K562 (cell line): ENCODE measurements around the gene FZD1. TPM values are rescaled to one million over a fixed set of nuclear protein-coding genes. Genes with fewer than 3 reads are reported as not detected.

ENCODE experiments used
- ATAC-seq: fragments of 200-7000 bp; cut with Tn5 transposase; 3 replicates; pipeline ENCODE4 v1.9.1; 2020; ENCODE audit warnings: moderate library complexity
- BruUV-seq: library from RNA; stranded (reverse); fragments of 400-500 nt; replicated peaks from 2 replicates; lab custom pipeline; 2021; lab: Mats Ljungman, UMichigan
- CTCF ChIA-PET: fragments of 300-600 bp; formaldehyde crosslinking; extraction: SDS; loops from one replicate; lab custom pipeline; 2021; ENCODE audit warnings: low intra/inter-chr PET ratio; lab: Yijun Ruan, JAX
- POLR2A ChIA-PET: fragments of 300-600, 350-650 bp; sonication (Branson Sonifier 250); formaldehyde crosslinking; extraction: SDS; loops from one replicate; lab custom pipeline; 2021; ENCODE audit warnings: antibody characterized with exemption, inconsistent platforms; lab: Yijun Ruan, JAX
- DNase-seq, 4 experiments: peaks; one replicate each; pipeline versions ENCODE4 v3.0.0 to v3.0.0-alpha.2; 2011 to 2018; ENCODE audit warnings: low spot score in 3 of 4, mixed read lengths in 3 of 4; ENCODE audit errors: extremely low read depth in 1 of 4
- FAIRE-seq: peaks from 2 replicates; lab custom pipeline; 2011; peaks lifted over from hg19 to GRCh38; lab: Jason Lieb, UNC
- H2AFZ ChIP-seq: 2 replicates; pipeline ENCODE4 v1.6.0; 2011; ENCODE audit warnings: low read depth, low read length, control low read depth, inconsistent platforms
- H3K27ac ChIP-seq: fragments of 200-600 bp; 3 replicates; pipeline ENCODE4 v1.8.0; 2011; ENCODE audit warnings: low read depth, mild to moderate bottlenecking, control low read depth, inconsistent platforms, low read length, moderate library complexity, mixed read lengths; ENCODE audit errors: extremely low read depth
- H3K27me3 ChIP-seq, 2 experiments: fragments of 300-600 bp in 1 of 2; 2 replicates in 1 of 2; 3 replicates in 1 of 2; pipeline versions ENCODE4 v1.6.0 to v1.8.0; 2011; ENCODE audit warnings: inconsistent platforms in 2 of 2, low read length in 2 of 2, mild to moderate bottlenecking in 1 of 2, mixed read lengths in 1 of 2, moderate library complexity in 1 of 2; ENCODE audit not compliant: control insufficient read depth in 2 of 2, insufficient read depth in 2 of 2
- H3K36me3 ChIP-seq: fragments of 300-600 bp; 3 replicates; pipeline ENCODE4 v1.8.0; 2011; ENCODE audit warnings: mild to moderate bottlenecking, low read length, inconsistent platforms; ENCODE audit not compliant: control insufficient read depth, insufficient read depth
- H3K4me1 ChIP-seq, 2 experiments: fragments of 200-600 bp in 1 of 2; replicated peaks in 1 of 2; 2 replicates in 1 of 2; 3 replicates in 1 of 2; pipeline versions ENCODE4 v1.5.1 to v1.8.0; 2011; ENCODE audit warnings: inconsistent platforms in 2 of 2, low read length in 2 of 2, mild to moderate bottlenecking in 1 of 2, mixed read lengths in 1 of 2, moderate library complexity in 1 of 2; ENCODE audit not compliant: control insufficient read depth in 2 of 2, insufficient read depth in 2 of 2
- H3K4me2 ChIP-seq: 2 replicates; pipeline ENCODE4 v1.6.1; 2011; ENCODE audit warnings: low read length, control low read depth, inconsistent platforms, mixed read lengths; ENCODE audit not compliant: insufficient read depth
- H3K4me3 ChIP-seq: fragments of 200-600 bp; sonication (generic), shearing (Covaris generic); 2 replicates; pipeline ENCODE4 v1.5.1; 2016; ENCODE audit warnings: control low read depth, inconsistent platforms
- H3K79me2 ChIP-seq: fragments of 200-600 bp; 3 replicates; pipeline ENCODE4 v1.8.0; 2011; ENCODE audit warnings: low read length, inconsistent platforms; ENCODE audit not compliant: control insufficient read depth, insufficient read depth
- H3K9ac ChIP-seq, 2 experiments: 2 replicates each; pipeline versions ENCODE4 v1.6.0 to v1.6.1; 2011; ENCODE audit warnings: low read depth in 2 of 2, low read length in 2 of 2, control low read depth in 1 of 2, inconsistent platforms in 1 of 2, mild to moderate bottlenecking in 1 of 2, mixed read lengths in 1 of 2; ENCODE audit not compliant: insufficient read depth in 1 of 2
- H3K9me1 ChIP-seq: one replicate; pipeline ENCODE4 v1.6.0; 2011; ENCODE audit warnings: inconsistent platforms, mild to moderate bottlenecking, low read length, moderate library complexity; ENCODE audit not compliant: control insufficient read depth, insufficient read depth
- H3K9me3 ChIP-seq: replicated peaks from 2 replicates; pipeline ENCODE4 v1.5.1; 2011; ENCODE audit warnings: low read depth, low read length, inconsistent platforms; ENCODE audit not compliant: control insufficient read depth, insufficient read depth
- H4K20me1 ChIP-seq: replicated peaks from 2 replicates; pipeline ENCODE4 v1.6.1; 2011; ENCODE audit warnings: low read length, inconsistent platforms, mixed read lengths; ENCODE audit not compliant: control insufficient read depth, insufficient read depth
- ESRRA ChIP-seq: fragments of 450-650 bp; IDR thresholded peaks from 2 replicates; pipeline ENCODE4 v1.6.1; 2014; ENCODE audit warnings: low read depth, mild to moderate bottlenecking, moderate library complexity, borderline replicate concordance
- ESRRB ChIP-seq: fragments of 250-450 bp; sonication (Bioruptor Pico); IDR thresholded peaks from 2 replicates; pipeline ENCODE4 v1.5.0; 2020; ENCODE audit warnings: mild to moderate bottlenecking, moderate library complexity, borderline replicate concordance
- FOXM1 ChIP-seq, 2 experiments: fragments of 450-650 bp in 1 of 2; sonication (generic) in 1 of 2; formaldehyde crosslinking in 1 of 2; IDR thresholded peaks; 2 replicates each; pipeline versions ENCODE4 v1.6.1 to v1.9.0; 2017 to 2022; ENCODE audit warnings: low read depth in 2 of 2, mild to moderate bottlenecking in 2 of 2, missing genetic modification reagents in 1 of 2, moderate library complexity in 1 of 2
- KLF10 ChIP-seq: fragments of 250-450 bp; sonication (Bioruptor Pico); IDR thresholded peaks from 2 replicates; pipeline ENCODE4 v1.6.1; 2021; ENCODE audit warnings: matching md5 sums
- PHB ChIP-seq: fragments of 250-450 bp; sonication (Bioruptor Pico); IDR thresholded peaks from 2 replicates; pipeline ENCODE4 v1.5.0; 2021
- PHTF2 ChIP-seq: fragments of 250-450 bp; sonication (Bioruptor Pico); IDR thresholded peaks from 2 replicates; pipeline ENCODE4 v1.5.0; 2021; ENCODE audit warnings: mild to moderate bottlenecking
- RB1 ChIP-seq: fragments of 450-650 bp; IDR thresholded peaks from 2 replicates; pipeline ENCODE4 v1.6.1; 2017; ENCODE audit warnings: low read depth, mild to moderate bottlenecking
- RREB1 ChIP-seq: fragments of 250-450 bp; sonication (Bioruptor Pico); IDR thresholded peaks from 2 replicates; pipeline ENCODE4 v1.4.0; 2020
- ZNF274 ChIP-seq: IDR thresholded peaks from 2 replicates; pipeline ENCODE4 v1.6.1; 2011; ENCODE audit warnings: low read depth, mild to moderate bottlenecking, low read length, moderate library complexity, borderline replicate concordance
- WGBS: fragments of 100-300 bp; shearing (Covaris generic); methylation state at CpG from one replicate; pipeline ENCODE4 v1.1.6; 2016; ENCODE audit warnings: low coverage, mixed read lengths; ENCODE audit not compliant: insufficient coverage; ENCODE audit errors: missing lambda C conversion rate; 5-methylcytosine and 5-hydroxymethylcytosine counted together
- in situ Hi-C: fragments of 300-500 bp; cut with MboI; formaldehyde crosslinking; loops from 4 replicates; pipeline ENCODE4 v1.15.0; 2018; ENCODE audit warnings: inconsistent platforms, mixed read lengths
- intact Hi-C: fragments of 100-400 bp; cut with micrococcal nuclease; formaldehyde crosslinking; loops from 2 replicates; pipeline ENCODE4 v1.14.2; 2022
- polyA plus RNA-seq, 8 experiments: library from polyadenylated mRNA; depleted of rRNA in 4 of 8; stranded (reverse) in 5 of 8; unstranded in 3 of 8; fragments of >200 nt; fragmentation: Nextera tagmentation in 2 of 8; fragmentation: Illumina TruSeq in 1 of 8; extraction: Ambion mirVana in 2 of 8; extraction: Trizol in 1 of 8; gene quantifications; 2 replicates each; pipeline versions ENCODE4 v1.2.1 to v1.2.3, GENCODE V29; 2011 to 2014; ENCODE audit warnings: inconsistent platforms in 1 of 8, missing spikeins in 1 of 8
- total RNA-seq, 7 experiments: library from RNA; depleted of rRNA in 6 of 7; stranded (reverse); fragments of >200 nt in 6 of 7; fragmentation: Illumina TruSeq in 2 of 7; extraction: Trizol in 2 of 7; gene quantifications; 2 replicates each; pipeline versions ENCODE4 v1.2.1 to v1.2.3, GENCODE V29; 2011 to 2021; ENCODE audit warnings: low replicate concordance in 1 of 7

FZD1 gene
- total and polyA plus RNA-seq, 9 of the 15 experiments (the other 6 are each of a cell fraction or from before 2014, with no cell fraction given), result 0.25 to 5.1 (median 1.8) TPM

- ChIA-PET POLR2A (no interaction called here), CTCF (no interaction called here)
- Histone ChIP-seq H3K27ac (no peak overlapping the region), H3K27me3 (peaks cover 3 to 9% of the 10 kb centered on the region in 2 experiments; a peak in 2 of 5 replicates), H3K36me3 (no peaks in the 10 kb centered on the region), H3K9me1 (no peaks in the 10 kb centered on the region)
- DNase-seq (no peak), FAIRE-seq (no peak)
- no TSS peak for BruUV-seq
- TF ChIP-seq PHTF2 (CRISPR knock-in tag), result no peak
- TF ChIP-seq, all 486 proteins: peak for 0
- intact Hi-C loops, result no loop called here
- H3K4me1 ChIP-seq, result no peaks in the 10 kb centered on the region
- WGBS, result 2% methylated on average over 3 of the region's 3 CpGs
- ATAC-seq, result no peak
- H3K9me3 ChIP-seq, result no peaks in the 10 kb centered on the region
- H3K4me3 ChIP-seq, result no peak overlapping the region
- no peak overlapping the region for H3K9ac ChIP-seq
- no peak overlapping the region for H3K4me2 ChIP-seq
- no peaks in the 10 kb centered on the region for H3K79me2 ChIP-seq
- in situ Hi-C loops, result no loop called here
- H4K20me1 ChIP-seq, result no peaks in the 10 kb centered on the region
- no peak overlapping the region for H2AFZ ChIP-seq
Observed at GRCh38 chr7:91251877-91252276, 12.4 kb upstream of the FZD1 start.

- CTCF ChIA-PET, result no interaction called here
- DNase-seq (peak; percentile 56 to 77 (median 66)), FAIRE-seq (no peak), ATAC-seq (peak; percentile 76)
- Histone ChIP-seq H3K9me3 (no peaks in the 10 kb centered on the region), H3K27me3 (no peaks in the 10 kb centered on the region), H4K20me1 (no peaks in the 10 kb centered on the region), H3K9ac (peak overlapping the region; percentile 79 to 88), H3K9me1 (no peaks in the 10 kb centered on the region), H2AFZ (peak overlapping the region; percentile 94), H3K4me3 (peak overlapping the region; percentile 80), H3K27ac (peak overlapping the region; percentile 64), H3K4me1 (peaks cover 3 to 37% of the 10 kb centered on the region in 2 experiments; a peak in 3 of 5 replicates), H3K36me3 (no peaks in the 10 kb centered on the region), H3K4me2 (peak overlapping the region; percentile 83), H3K79me2 (peaks cover 9% of the 10 kb centered on the region; the same call in 2 of the 3 replicates)
- in situ Hi-C loops, result no loop called here
- POLR2A ChIA-PET, result interaction anchor here (0.9 to 1.8 kb wide), 4 partner anchors 9 to 36 kb away, joined by 3 to 8 read pairs (median 4); no protein-coding TSS in a partner anchor
- under 1% methylated on average over 32 of the region's 32 CpGs for WGBS
- BruUV-seq, result TSS peak; percentile 96
- intact Hi-C loops, result loop anchor here (1.0 to 10.0 kb wide), 2 partner anchors 37 to 601 kb away; no protein-coding TSS in a partner anchor
- TF ChIP-seq RB1 (0 out of 2 replicates have a peak, but pooled peaks have one; percentile 39), RREB1 (CRISPR knock-in tag) (no peak), PHB (no peak), ZNF274 (no peak), ESRRA (peak; percentile 28; the same call in 1 of the 2 replicates), FOXM1 (IDR thresholded peaks at IDR 0.05; ENCODE audit: low read depth) (no peak), FOXM1 (CRISPR knock-in tag; IDR thresholded peaks at IDR 0.05; ENCODE audit: low read depth) (no peak), ESRRB (0 out of 2 replicates have a peak, but pooled peaks have one; percentile 12), KLF10 (CRISPR knock-in tag) (no peak)
Observed at GRCh38 chr7:91263384-91264045, 718 bp upstream of the FZD1 start.
